Lower leg skin (tissue), 3 donors: ENCODE data around the gene USPL1.

Experiments
- CTCF ChIP-seq, 3 donors: fragments of 450-650 bp; IDR thresholded peaks; one replicate each; pipeline ENCODE4 v1.5.1; 2016; ENCODE audit warnings: antibody characterized with exemption in 3 of 3, mild to moderate bottlenecking in 3 of 3, moderate library complexity in 2 of 3
- POLR2A ChIP-seq, 2 donors: fragments of 450-650 bp; IDR thresholded peaks; one replicate each; pipeline ENCODE4 v1.6.1; 2016 to 2017; ENCODE audit warnings: antibody characterized with exemption in 2 of 2, mild to moderate bottlenecking in 1 of 2, moderate library complexity in 1 of 2

DNA sequence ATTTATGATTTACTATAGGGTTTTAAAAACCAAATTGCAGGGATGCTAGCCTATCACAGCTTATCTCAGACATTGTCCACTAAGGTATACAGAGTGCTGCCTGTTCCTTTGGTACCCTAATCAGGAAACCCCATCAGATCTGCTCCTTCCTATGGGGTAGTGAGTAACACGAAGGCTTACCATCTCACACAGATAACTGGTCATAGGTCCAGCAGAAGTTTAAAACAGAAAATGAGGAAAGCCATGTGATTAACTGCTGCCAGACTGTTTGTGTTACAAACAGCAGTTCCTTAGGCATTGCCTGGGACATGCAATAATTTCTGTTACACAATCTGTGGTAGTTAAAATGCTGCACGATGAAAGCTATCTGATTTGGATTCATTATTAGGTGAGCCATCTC is 64.1 kb downstream of the USPL1 start:
- TF ChIP-seq CTCF (IDR thresholded peaks at IDR 0.05) (no peak), POLR2A (IDR thresholded peaks at IDR 0.05) (no peak)
